ENCODE results near the gene EN1.

EN1 gene

DNA sequence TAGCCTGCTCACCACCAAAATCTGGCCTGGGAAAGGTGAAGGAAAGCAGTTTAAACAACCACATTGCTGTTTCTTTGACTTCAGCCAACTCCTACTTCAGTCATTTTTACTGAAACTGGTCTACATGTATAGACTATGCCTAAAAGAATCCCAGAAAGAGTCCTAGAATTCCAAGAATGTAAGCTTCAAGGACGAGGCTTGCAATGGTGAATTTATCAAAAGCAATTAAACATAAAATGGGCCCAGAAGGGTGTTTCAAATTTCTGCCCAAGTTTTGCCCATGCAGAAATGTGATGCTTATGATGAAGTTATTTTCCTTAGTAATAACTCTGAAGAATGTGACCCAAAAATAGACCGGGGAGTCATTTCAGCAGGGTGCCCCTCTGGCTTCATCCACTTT lies 16.6 kb downstream of the EN1 start:
- no peak for DNase-seq (ENCODE audit: low read depth)
- H3K4me3 ChIP-seq (ENCODE audit: low read depth, low read length): no peak overlapping the region
- TF ChIP-seq, protein P1, sequence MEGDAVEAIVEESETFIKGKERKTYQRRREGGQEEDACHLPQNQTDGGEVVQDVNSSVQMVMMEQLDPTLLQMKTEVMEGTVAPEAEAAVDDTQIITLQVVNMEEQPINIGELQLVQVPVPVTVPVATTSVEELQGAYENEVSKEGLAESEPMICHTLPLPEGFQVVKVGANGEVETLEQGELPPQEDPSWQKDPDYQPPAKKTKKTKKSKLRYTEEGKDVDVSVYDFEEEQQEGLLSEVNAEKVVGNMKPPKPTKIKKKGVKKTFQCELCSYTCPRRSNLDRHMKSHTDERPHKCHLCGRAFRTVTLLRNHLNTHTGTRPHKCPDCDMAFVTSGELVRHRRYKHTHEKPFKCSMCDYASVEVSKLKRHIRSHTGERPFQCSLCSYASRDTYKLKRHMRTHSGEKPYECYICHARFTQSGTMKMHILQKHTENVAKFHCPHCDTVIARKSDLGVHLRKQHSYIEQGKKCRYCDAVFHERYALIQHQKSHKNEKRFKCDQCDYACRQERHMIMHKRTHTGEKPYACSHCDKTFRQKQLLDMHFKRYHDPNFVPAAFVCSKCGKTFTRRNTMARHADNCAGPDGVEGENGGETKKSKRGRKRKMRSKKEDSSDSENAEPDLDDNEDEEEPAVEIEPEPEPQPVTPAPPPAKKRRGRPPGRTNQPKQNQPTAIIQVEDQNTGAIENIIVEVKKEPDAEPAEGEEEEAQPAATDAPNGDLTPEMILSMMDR (conservative IDR thresholded peaks at IDR 0.05; ENCODE audit: low read depth, low read length): no peak

DNA sequence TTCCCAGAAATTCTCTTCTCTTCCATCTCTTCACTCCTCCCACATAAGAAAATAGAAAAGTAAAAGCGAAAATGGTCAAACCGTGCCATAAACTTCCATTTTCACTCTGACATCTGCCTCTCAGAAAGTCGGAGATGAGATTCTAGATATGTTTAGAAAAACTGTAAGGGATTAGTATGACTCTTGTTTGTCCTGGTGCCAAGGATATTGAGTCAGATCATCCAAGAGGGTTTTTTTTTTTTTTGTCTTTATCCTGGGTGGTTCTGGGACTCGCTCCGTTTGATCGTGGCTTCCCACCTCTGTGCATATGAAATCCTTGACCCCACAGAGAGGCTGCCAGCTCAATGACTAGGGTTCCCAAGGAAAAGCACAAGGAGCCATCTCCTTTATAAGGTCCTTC lies 17.3 kb downstream of the EN1 start:
- TF ChIP-seq, protein P1 (conservative IDR thresholded peaks at IDR 0.05; ENCODE audit: low read depth, low read length): no peak

DNA sequence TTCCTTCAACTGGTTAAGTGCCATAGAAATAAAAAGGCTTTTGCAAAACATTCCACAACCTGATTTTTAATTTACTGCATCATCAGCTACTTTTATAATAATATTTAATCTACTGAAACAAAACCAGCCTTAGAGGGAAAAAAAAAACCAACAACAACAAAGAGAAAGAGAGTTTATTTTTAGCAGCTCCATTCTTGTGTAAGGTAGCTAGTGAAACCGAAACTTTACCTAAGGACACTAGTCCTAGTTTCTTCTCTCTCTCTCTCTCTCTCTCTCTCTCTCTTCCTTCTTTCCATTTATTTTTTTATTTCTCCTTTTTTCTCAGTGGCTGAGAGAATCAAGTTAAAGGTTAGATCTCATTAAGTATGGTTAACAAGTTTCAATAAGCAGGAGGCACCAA lies 21.4 kb downstream of the EN1 start:
- no peak overlapping the region for H3K4me3 ChIP-seq (ENCODE audit: low read depth, low read length)
- no peak for DNase-seq (ENCODE audit: low read depth)
- TF ChIP-seq, protein P1 (conservative IDR thresholded peaks at IDR 0.05; ENCODE audit: low read depth, low read length): no peak

More for the DNA sequence above, 17.3 kb downstream of the EN1 start:
- no peak overlapping the region for H3K4me3 ChIP-seq (ENCODE audit: low read depth, low read length)
- DNase-seq (ENCODE audit: low read depth): no peak

DNA sequence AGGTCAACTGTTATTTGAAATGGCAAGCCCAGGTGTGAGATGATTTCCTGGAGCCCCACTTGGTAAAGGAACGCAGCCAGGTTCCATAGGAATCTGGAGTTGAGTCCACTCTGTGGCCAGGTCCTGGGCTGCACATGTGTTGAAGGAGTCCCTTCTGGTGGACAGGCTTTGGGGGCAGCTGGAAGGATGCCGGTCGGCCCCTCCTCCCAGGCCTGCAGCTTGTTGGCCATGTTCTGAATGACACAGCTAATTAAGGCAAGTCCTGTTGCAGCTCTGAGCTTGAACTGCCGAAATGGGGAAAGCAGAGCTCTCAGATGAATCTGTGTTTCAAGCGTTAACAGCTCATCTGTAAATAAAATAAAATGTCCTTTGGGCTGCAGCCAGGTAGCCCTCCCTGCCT lies 23.8 kb downstream of the EN1 start:
- no peak for DNase-seq (ENCODE audit: low read depth)
- H3K4me3 ChIP-seq (ENCODE audit: low read depth, low read length): no peak overlapping the region
- TF ChIP-seq, protein P1 (conservative IDR thresholded peaks at IDR 0.05; ENCODE audit: low read depth, low read length): no peak

DNA sequence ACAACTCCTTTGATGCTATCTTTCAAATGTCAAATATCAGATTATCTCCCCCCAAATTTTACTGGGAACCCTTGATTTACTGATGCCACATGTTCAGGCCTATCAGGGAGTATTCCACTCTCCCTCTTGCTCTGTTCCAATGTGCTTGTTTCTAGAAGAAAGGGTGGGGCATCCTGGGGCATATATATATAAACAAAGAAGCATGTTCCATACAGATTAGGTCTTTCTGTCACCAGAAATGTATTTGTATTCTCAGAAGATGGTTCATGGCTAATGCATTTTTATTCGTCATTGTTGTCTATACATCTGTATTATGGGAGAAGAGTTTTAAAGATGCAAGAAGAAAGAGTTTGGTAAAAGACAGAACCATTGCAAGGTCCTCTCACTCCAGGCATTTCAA lies 24.9 kb downstream of the EN1 start:
- H3K4me3 ChIP-seq (ENCODE audit: low read depth, low read length): no peak overlapping the region
- TF ChIP-seq, protein P1 (conservative IDR thresholded peaks at IDR 0.05; ENCODE audit: low read depth, low read length): no peak
- no peak for DNase-seq (ENCODE audit: low read depth)

DNA sequence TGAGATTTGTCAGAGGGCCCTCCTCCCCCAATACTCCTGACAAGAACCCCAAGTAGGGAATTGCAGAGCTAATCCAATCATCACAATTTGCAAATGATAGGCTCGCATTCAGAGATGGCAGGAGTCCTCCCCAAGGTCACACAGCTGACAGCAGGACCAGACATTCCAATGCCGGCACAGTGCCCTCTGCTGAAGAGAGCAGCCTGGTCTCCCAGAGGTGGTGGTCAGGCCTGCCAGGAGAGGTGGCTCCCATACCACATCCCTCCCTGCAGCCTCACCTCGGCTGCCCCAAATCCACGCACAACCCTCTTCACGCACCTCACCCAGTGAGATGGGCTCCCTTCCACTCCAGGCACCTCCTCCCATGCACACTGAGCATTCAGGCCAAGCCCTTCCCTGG lies 25.4 kb downstream of the EN1 start:
- no peak overlapping the region for H3K4me3 ChIP-seq (ENCODE audit: low read depth, low read length)
- no peak for DNase-seq (ENCODE audit: low read depth)
- TF ChIP-seq, protein P1 (conservative IDR thresholded peaks at IDR 0.05; ENCODE audit: low read depth, low read length): no peak

DNA sequence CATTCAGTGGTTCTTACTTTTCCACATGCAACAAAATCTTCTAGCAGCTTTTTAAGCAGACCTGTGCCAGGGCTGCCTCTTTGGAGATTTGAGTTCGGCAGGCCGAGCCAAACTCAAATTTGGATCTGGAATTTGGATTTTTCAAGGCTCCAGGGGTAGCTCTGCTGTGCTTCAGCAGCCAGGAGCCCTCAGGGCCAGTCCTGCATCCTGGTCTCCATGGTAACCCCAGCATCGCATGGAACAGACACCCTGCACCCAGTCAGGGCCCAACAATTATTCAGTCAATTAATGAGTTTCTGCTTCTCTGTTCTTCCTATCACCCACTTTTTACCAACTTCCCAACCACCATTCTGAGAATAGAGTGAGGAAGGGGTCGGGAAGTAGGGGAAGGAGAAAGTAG lies 30.0 kb downstream of the EN1 start:
- TF ChIP-seq, protein P1 (conservative IDR thresholded peaks at IDR 0.05; ENCODE audit: low read depth, low read length): no peak
- no peak for DNase-seq (ENCODE audit: low read depth)
- no peak overlapping the region for H3K4me3 ChIP-seq (ENCODE audit: low read depth, low read length)

Data from choroid plexus epithelial cell (primary cell).